Left ventricle myocardium inferior (tissue), 1 donor: ENCODE results near the gene LIMS2. TPM values are rescaled to one million over a fixed set of nuclear protein-coding genes. Genes with fewer than 3 reads are reported as not detected.

Experiments
- DNase-seq: peaks from one replicate; pipeline ENCODE4 v3.0.0-alpha.2; 2020
- H3K27ac ChIP-seq: fragments of 200-600 bp; replicated peaks from 2 replicates; pipeline ENCODE4 v1.8.0; 2021
- H3K27me3 ChIP-seq: fragments of 200-600 bp; 2 replicates; pipeline ENCODE4 v1.8.0; 2021; ENCODE audit warnings: low read depth
- H3K36me3 ChIP-seq: fragments of 200-600 bp; 2 replicates; pipeline ENCODE4 v1.8.0; 2021
- H3K4me1 ChIP-seq: fragments of 200-600 bp; 2 replicates; pipeline ENCODE4 v1.8.0; 2021
- H3K4me3 ChIP-seq: fragments of 200-600 bp; 2 replicates; pipeline ENCODE4 v1.8.0; 2021; ENCODE audit warnings: mild to moderate bottlenecking, moderate library complexity
- H3K9me3 ChIP-seq: fragments of 200-600 bp; replicated peaks from 2 replicates; pipeline ENCODE4 v1.8.0; 2021
- CTCF ChIP-seq: fragments of 200-600 bp; IDR thresholded peaks from 2 replicates; pipeline ENCODE4 v1.8.0; 2021; ENCODE audit warnings: antibody characterized with exemption, mild to moderate bottlenecking, borderline replicate concordance
- intact Hi-C: fragments of 100-400 bp; cut with micrococcal nuclease; formaldehyde crosslinking; loops from one replicate; pipeline ENCODE4 v1.11.0; 2022
- total RNA-seq: library from RNA; stranded (reverse); fragmentation: NEBNext Ultra II Directional; extraction: Animal tissue kit (Norgen Biotek cat#: 25700); gene quantifications from one replicate; pipeline ENCODE4 v1.2.1, GENCODE V29; 2021
- donor health status: DM: no; HTN: yes; CAD: no; lungs with severe emphysema.

Gene LIMS2
- total RNA-seq, 1 donor from 2014 or later, result 173 TPM

- no peaks in the 10 kb centered on the region for H3K27me3 ChIP-seq
- H3K4me3 ChIP-seq, result no peak overlapping the region
- no peaks in the 10 kb centered on the region for H3K36me3 ChIP-seq
- no peak for DNase-seq
- H3K9me3 ChIP-seq, result peaks cover 22% of the 10 kb centered on the region
- intact Hi-C loops, result no loop called here
- H3K27ac ChIP-seq, result no peak overlapping the region
- TF ChIP-seq CTCF, result no peak
- peaks cover 7% of the 10 kb centered on the region for H3K4me1 ChIP-seq
Observed at GRCh38 chr2:127690696-127691095, 15.4 kb upstream of the LIMS2 start.

- Histone ChIP-seq H3K36me3 (no peaks in the 10 kb centered on the region), H3K27ac (no peak overlapping the region), H3K4me3 (no peak overlapping the region), H3K4me1 (peaks cover 8% of the 10 kb centered on the region), H3K27me3 (no peaks in the 10 kb centered on the region), H3K9me3 (peaks cover 22% of the 10 kb centered on the region)
- no peak for DNase-seq
- no peak for TF ChIP-seq CTCF
- intact Hi-C loops, result no loop called here
Observed at GRCh38 chr2:127688405-127688804, 13.1 kb upstream of the LIMS2 start.

- intact Hi-C loops, result no loop called here
- Histone ChIP-seq H3K27me3 (no peaks in the 10 kb centered on the region), H3K36me3 (no peaks in the 10 kb centered on the region), H3K4me1 (peaks cover 35% of the 10 kb centered on the region), H3K4me3 (no peak overlapping the region), H3K27ac (no peak overlapping the region), H3K9me3 (peaks cover 13% of the 10 kb centered on the region)
- TF ChIP-seq CTCF, result no peak
- DNase-seq, result no peak
Observed at GRCh38 chr2:127685410-127686080, 10.2 kb upstream of the LIMS2 start.

- Histone ChIP-seq H3K4me3 (no peak overlapping the region), H3K27ac (no peak overlapping the region), H3K9me3 (peaks cover 7% of the 10 kb centered on the region), H3K4me1 (peaks cover 47% of the 10 kb centered on the region), H3K36me3 (no peaks in the 10 kb centered on the region), H3K27me3 (no peaks in the 10 kb centered on the region)
- DNase-seq, result no peak
- intact Hi-C loops, result no loop called here
- no peak for TF ChIP-seq CTCF
Observed at GRCh38 chr2:127683757-127684156, 8.4 kb upstream of the LIMS2 start.

- H3K9me3 ChIP-seq, result peaks cover 1% of the 10 kb centered on the region
- peaks cover 53% of the 10 kb centered on the region for H3K4me1 ChIP-seq
- intact Hi-C loops, result no loop called here
- no peak for DNase-seq
- no peaks in the 10 kb centered on the region for H3K36me3 ChIP-seq
- H3K4me3 ChIP-seq, result no peak overlapping the region
- TF ChIP-seq CTCF, result no peak
- no peaks in the 10 kb centered on the region for H3K27me3 ChIP-seq
- no peak overlapping the region for H3K27ac ChIP-seq
Observed at GRCh38 chr2:127683056-127683455, 7.7 kb upstream of the LIMS2 start.
